H1 (cell line): ENCODE data around the gene CADM1.

Experiments
- BRCA1 ChIP-seq: IDR thresholded peaks from 2 replicates; pipeline ENCODE4 v1.6.1; 2012; ENCODE audit warnings: low read depth, low read length, improper control_type of control experiment
- CTCF ChIP-seq, 3 experiments: IDR thresholded peaks; 1 replicate in 2 of 3; 2 replicates in 1 of 3; pipeline versions ENCODE4 v1.5.1 to v1.6.1; 2011; ENCODE audit warnings: low read length in 3 of 3, mild to moderate bottlenecking in 3 of 3, inconsistent platforms in 2 of 3, low read depth in 1 of 3, moderate library complexity in 1 of 3; ENCODE audit not compliant: insufficient read depth in 1 of 3; ENCODE audit errors: control extremely low read depth in 1 of 3
- EP300 ChIP-seq, 2 experiments: IDR thresholded peaks; 1 replicate in 1 of 2; 2 replicates in 1 of 2; pipeline ENCODE4 v1.6.1; 2011 to 2012; ENCODE audit warnings: low read depth in 2 of 2, low read length in 2 of 2, mild to moderate bottlenecking in 2 of 2, borderline replicate concordance in 1 of 2, inconsistent platforms in 1 of 2, moderate library complexity in 1 of 2
- EZH2 ChIP-seq: fragments of 200-600 bp; sonication (generic); IDR thresholded peaks from 2 replicates; pipeline ENCODE4 v1.7.1; 2012; ENCODE audit warnings: low read depth, mild to moderate bottlenecking, moderate library complexity, low read length, inconsistent platforms; ENCODE audit not compliant: severe bottlenecking
- PHF8 ChIP-seq: fragments of 200-600 bp; sonication (generic); conservative IDR thresholded peaks from 2 replicates; pipeline ENCODE4 v1.7.1; 2012; ENCODE audit warnings: low read depth, mild to moderate bottlenecking, inconsistent platforms, low read length, moderate library complexity
- POLR2A ChIP-seq, 2 experiments: IDR thresholded peaks; 1 replicate in 1 of 2; 2 replicates in 1 of 2; pipeline ENCODE4 v1.6.1; 2011; ENCODE audit warnings: low read depth in 2 of 2, low read length in 2 of 2, mild to moderate bottlenecking in 2 of 2; ENCODE audit errors: control extremely low read depth in 1 of 2
- RAD21 ChIP-seq, 2 experiments: IDR thresholded peaks in 1 of 2; conservative IDR thresholded peaks in 1 of 2; 2 replicates each; pipeline ENCODE4 v1.6.1; 2011; ENCODE audit warnings: low read depth in 2 of 2, low read length in 2 of 2, improper control_type of control experiment in 1 of 2, inconsistent platforms in 1 of 2, mild to moderate bottlenecking in 1 of 2, moderate library complexity in 1 of 2
- SP2 ChIP-seq: IDR thresholded peaks from 2 replicates; pipeline ENCODE4 v1.6.1; 2012; ENCODE audit warnings: mild to moderate bottlenecking, low read length, inconsistent platforms
- SP4 ChIP-seq: IDR thresholded peaks from 2 replicates; pipeline ENCODE4 v1.6.1; 2012; ENCODE audit warnings: low read length, inconsistent platforms
- TCF12 ChIP-seq: IDR thresholded peaks from 2 replicates; pipeline ENCODE4 v1.6.1; 2011; ENCODE audit warnings: low read depth, mild to moderate bottlenecking, low read length
- ZNF274 ChIP-seq: IDR thresholded peaks from 2 replicates; pipeline ENCODE4 v1.7.0; 2012; ENCODE audit warnings: low read length, borderline replicate concordance; ENCODE audit errors: extremely low read depth

GRCh38 chr11:115169251-115169650 lies 335.0 kb downstream of the CADM1 start:
- TF ChIP-seq EZH2 (no peak), POLR2A (IDR thresholded peaks at IDR 0.05; ENCODE audit: control extremely low read depth in 1 of 2, low read depth in 2 of 2, low read length in 2 of 2) (no peak), CTCF (IDR thresholded peaks at IDR 0.05; ENCODE audit: control extremely low read depth in 1 of 3, insufficient read depth in 1 of 3, low read depth in 1 of 3, low read length in 3 of 3) (no peak), SP2 (no peak), ZNF274 (no peak), BRCA1 (no peak), PHF8 (no peak), RAD21 (IDR thresholded peaks at IDR 0.05 in 1 of 2, conservative IDR thresholded peaks at IDR 0.05 in 1 of 2; ENCODE audit: low read depth in 2 of 2, low read length in 2 of 2) (no peak), EP300 (IDR thresholded peaks at IDR 0.05; ENCODE audit: borderline replicate concordance in 1 of 2, low read depth in 2 of 2, low read length in 2 of 2) (no peak), SP4 (no peak), TCF12 (no peak)
